ENCODE data around the gene ERO1B. TPM values are rescaled to one million over a fixed set of nuclear protein-coding genes. Genes with fewer than 3 reads are reported as not detected.

Gene ERO1B
- total RNA-seq, 1 experiment from 2014 or later: 9.6 TPM

GRCh38 chr1:236288620-236288976 is 6.8 kb upstream of the ERO1B start:
- Mint-ChIP-seq H3K27me3 (ENCODE audit: insufficient read depth, unreplicated experiment) (peaks cover 18% of the 10 kb centered on the region), H3K4me3 (ENCODE audit: unreplicated experiment) (no peak overlapping the region), H3K4me1 (ENCODE audit: insufficient read depth, unreplicated experiment) (peaks cover 4% of the 10 kb centered on the region), H3K9me3 (ENCODE audit: unreplicated experiment) (no peaks in the 10 kb centered on the region), H3K36me3 (ENCODE audit: insufficient read depth, unreplicated experiment) (no peaks in the 10 kb centered on the region), H3K27ac (ENCODE audit: low read depth, unreplicated experiment) (no peak overlapping the region)
- intact Hi-C loops (cut with micrococcal nuclease): no loop called here
- no peak for DNase-seq (ENCODE audit: unreplicated experiment)
- no TSS peak for BruUV-seq (replicated peaks)
- no peak for TF ChIP-seq CTCF (IDR thresholded peaks at IDR 0.05; ENCODE audit: unreplicated experiment)
- POLR2A ChIA-PET: no interaction called here
- CTCF ChIA-PET: no interaction called here

- H3K27ac Mint-ChIP-seq (ENCODE audit: low read depth, unreplicated experiment): no peak overlapping the region
- no peak overlapping the region for H3K4me3 Mint-ChIP-seq (ENCODE audit: unreplicated experiment)
- DNase-seq (ENCODE audit: unreplicated experiment): peak; percentile 45
- ChIA-PET POLR2A (interaction anchor here (0.7 kb wide), 1 partner anchor 111 kb away, joined by 4 read pairs; no protein-coding TSS in a partner anchor), CTCF (no interaction called here)
- intact Hi-C loops (cut with micrococcal nuclease): no loop called here
- H3K36me3 Mint-ChIP-seq (ENCODE audit: insufficient read depth, unreplicated experiment): no peaks in the 10 kb centered on the region
- no TSS peak for BruUV-seq (replicated peaks)
- no peak for TF ChIP-seq CTCF (IDR thresholded peaks at IDR 0.05; ENCODE audit: unreplicated experiment)
- H3K9me3 Mint-ChIP-seq (ENCODE audit: unreplicated experiment): no peaks in the 10 kb centered on the region
- peaks cover 8% of the 10 kb centered on the region for H3K4me1 Mint-ChIP-seq (ENCODE audit: insufficient read depth, unreplicated experiment)
- H3K27me3 Mint-ChIP-seq (ENCODE audit: insufficient read depth, unreplicated experiment): peaks cover 24% of the 10 kb centered on the region
Observed at GRCh38 chr1:236287757-236288619, 6.2 kb upstream of the ERO1B start.

GRCh38 chr1:236287356-236287755 is 5.6 kb upstream of the ERO1B start:
- peaks cover 14% of the 10 kb centered on the region for H3K4me1 Mint-ChIP-seq (ENCODE audit: insufficient read depth, unreplicated experiment)
- BruUV-seq (replicated peaks): no TSS peak
- no peaks in the 10 kb centered on the region for H3K9me3 Mint-ChIP-seq (ENCODE audit: unreplicated experiment)
- H3K4me3 Mint-ChIP-seq (ENCODE audit: unreplicated experiment): no peak overlapping the region
- POLR2A ChIA-PET: interaction anchor here (1.2 kb wide), 1 partner anchor 12 kb away, joined by 3 read pairs; no protein-coding TSS in a partner anchor
- no peak overlapping the region for H3K27ac Mint-ChIP-seq (ENCODE audit: low read depth, unreplicated experiment)
- DNase-seq (ENCODE audit: unreplicated experiment): no peak
- intact Hi-C loops (cut with micrococcal nuclease): no loop called here
- CTCF ChIA-PET: no interaction called here
- peaks cover 26% of the 10 kb centered on the region for H3K27me3 Mint-ChIP-seq (ENCODE audit: insufficient read depth, unreplicated experiment)
- no peaks in the 10 kb centered on the region for H3K36me3 Mint-ChIP-seq (ENCODE audit: insufficient read depth, unreplicated experiment)
- TF ChIP-seq CTCF (IDR thresholded peaks at IDR 0.05; ENCODE audit: unreplicated experiment): no peak

GRCh38 chr1:236284291-236284721 is 2.5 kb upstream of the ERO1B start:
- TF ChIP-seq CTCF (IDR thresholded peaks at IDR 0.05; ENCODE audit: unreplicated experiment): no peak
- CTCF ChIA-PET: interaction anchor here (0.6 to 0.8 kb wide), 3 partner anchors 9 to 52 kb away, joined by 3 to 6 read pairs (median 3); no protein-coding TSS in a partner anchor
- DNase-seq (ENCODE audit: unreplicated experiment): no peak
- BruUV-seq (replicated peaks): no TSS peak
- Mint-ChIP-seq H3K36me3 (ENCODE audit: insufficient read depth, unreplicated experiment) (no peaks in the 10 kb centered on the region), H3K27ac (ENCODE audit: low read depth, unreplicated experiment) (no peak overlapping the region), H3K27me3 (ENCODE audit: insufficient read depth, unreplicated experiment) (peaks cover 26% of the 10 kb centered on the region), H3K4me3 (ENCODE audit: unreplicated experiment) (no peak overlapping the region), H3K4me1 (ENCODE audit: insufficient read depth, unreplicated experiment) (peaks cover 23% of the 10 kb centered on the region), H3K9me3 (ENCODE audit: unreplicated experiment) (no peaks in the 10 kb centered on the region)
- POLR2A ChIA-PET: interaction anchor here (0.9 to 1.0 kb wide), 3 partner anchors 10 to 113 kb away, joined by 3 to 4 read pairs (median 3); no protein-coding TSS in a partner anchor
- intact Hi-C loops (cut with micrococcal nuclease): loop anchor here (5.0 kb wide), 3 partner anchors 117 to 208 kb away; no protein-coding TSS in a partner anchor

Data from MCF 10A (cell line).